ENCODE measurements around the gene TNRC6C.
"Not testable (repeated sequence)": the region's sequence is repeated elsewhere in the genome, so short reads cannot be mapped to it uniquely, and the experiment has no call there.

Gene TNRC6C

GRCh38 chr17:77963441-77963840, 4.9 kb downstream of the TNRC6C start:
- peak; percentile 97 for DNase-seq (ENCODE audit: low read depth)

- DNase-seq (ENCODE audit: low read depth) = peak; percentile 7
Observed at GRCh38 chr17:77965352-77965751, 6.8 kb downstream of the TNRC6C start.

DNA sequence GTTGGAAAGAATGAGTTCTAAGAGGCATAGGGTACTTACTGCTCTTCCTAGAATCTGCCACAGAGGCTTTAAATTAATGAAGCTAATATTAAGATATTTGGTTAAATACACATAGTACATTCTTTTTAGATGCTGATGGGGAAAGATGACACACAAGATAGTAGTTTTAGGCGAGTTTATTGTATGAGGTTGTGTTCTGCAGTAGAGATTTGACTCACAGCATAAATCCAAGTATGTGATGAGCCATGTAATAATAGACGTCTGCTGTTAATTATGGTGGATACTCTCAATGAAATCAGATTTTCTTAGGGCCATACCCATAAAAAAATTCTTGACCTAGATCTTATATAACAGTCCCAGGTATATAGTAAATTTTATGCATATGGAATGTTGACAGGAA, 8.0 kb downstream of the TNRC6C start:
- DNase-seq (ENCODE audit: low read depth) = no peak

GRCh38 chr17:77968788-77969187, 10.3 kb downstream of the TNRC6C start:
- DNase-seq (ENCODE audit: low read depth) = no peak

DNA sequence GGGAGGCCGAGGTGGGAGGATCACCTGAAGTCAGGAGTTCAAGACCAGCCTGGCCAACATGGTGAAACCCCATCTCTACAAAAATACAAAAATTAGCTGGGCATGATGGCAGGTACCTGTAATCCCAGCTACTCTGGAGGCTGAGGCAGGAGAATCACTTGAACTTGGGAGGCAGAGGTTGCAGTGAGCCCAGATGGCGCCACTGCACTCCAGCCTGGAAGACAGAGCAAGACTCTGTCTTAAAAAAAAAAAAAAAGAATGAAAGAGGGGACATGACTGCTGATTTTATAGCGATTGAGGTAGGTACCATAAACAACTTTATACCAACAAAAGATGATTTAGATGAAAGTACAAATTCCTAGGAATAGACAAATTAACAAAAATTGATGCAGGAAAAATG, 13.8 kb downstream of the TNRC6C start:
- not testable (repeated sequence) for DNase-seq (ENCODE audit: low read depth)

GRCh38 chr17:77973953-77974352, 15.4 kb downstream of the TNRC6C start:
- no peak for DNase-seq (ENCODE audit: low read depth)

DNA sequence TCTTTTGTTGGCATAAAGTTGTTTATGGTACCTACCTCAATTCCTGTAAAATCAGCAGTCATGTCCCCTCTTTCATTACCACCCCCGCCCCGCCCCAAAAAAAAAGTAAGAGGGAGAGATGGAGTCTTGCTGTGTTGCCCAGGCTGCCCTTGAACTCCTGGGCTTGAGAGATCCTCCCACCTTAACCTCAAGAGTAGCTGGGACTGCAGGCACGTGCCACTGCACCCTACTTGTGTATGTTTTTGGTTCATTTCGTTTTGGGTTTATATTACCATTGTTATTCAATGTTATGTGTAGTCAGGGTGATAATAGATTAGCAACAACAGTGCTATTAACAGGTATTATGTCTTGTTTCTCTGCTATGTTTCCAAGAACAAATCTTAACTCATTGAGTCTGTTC, 15.9 kb downstream of the TNRC6C start:
- DNase-seq (ENCODE audit: low read depth) = no peak

GRCh38 chr17:77982430-77982829, 23.9 kb downstream of the TNRC6C start:
- not testable (repeated sequence) for DNase-seq (ENCODE audit: low read depth)

DNA sequence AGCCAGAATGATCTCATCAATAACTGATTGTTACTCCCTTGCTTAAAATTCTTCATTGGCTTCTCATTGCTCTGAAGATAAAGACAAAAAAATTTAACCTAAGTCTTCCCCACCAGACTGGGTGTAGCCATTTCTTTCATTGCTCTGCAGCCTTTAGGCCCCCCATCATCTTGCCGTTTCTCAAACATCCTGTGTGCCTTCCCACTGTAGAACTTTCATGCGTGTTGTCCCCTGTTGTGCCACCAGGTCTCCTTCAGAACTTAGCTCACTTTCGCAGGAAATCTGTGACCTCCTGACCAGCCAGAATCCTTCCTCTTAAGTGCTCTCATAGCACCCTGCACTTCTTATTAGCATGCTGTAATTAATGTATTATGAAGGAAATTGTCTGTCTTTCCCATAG, 31.8 kb downstream of the TNRC6C start:
- no peak for DNase-seq (ENCODE audit: low read depth)

- DNase-seq (ENCODE audit: low read depth) = not testable (repeated sequence)
Observed at GRCh38 chr17:77993735-77994134, 35.2 kb downstream of the TNRC6C start.

- DNase-seq (ENCODE audit: low read depth) = no peak
Observed at GRCh38 chr17:77995146-77995852, 36.8 kb downstream of the TNRC6C start.

DNA sequence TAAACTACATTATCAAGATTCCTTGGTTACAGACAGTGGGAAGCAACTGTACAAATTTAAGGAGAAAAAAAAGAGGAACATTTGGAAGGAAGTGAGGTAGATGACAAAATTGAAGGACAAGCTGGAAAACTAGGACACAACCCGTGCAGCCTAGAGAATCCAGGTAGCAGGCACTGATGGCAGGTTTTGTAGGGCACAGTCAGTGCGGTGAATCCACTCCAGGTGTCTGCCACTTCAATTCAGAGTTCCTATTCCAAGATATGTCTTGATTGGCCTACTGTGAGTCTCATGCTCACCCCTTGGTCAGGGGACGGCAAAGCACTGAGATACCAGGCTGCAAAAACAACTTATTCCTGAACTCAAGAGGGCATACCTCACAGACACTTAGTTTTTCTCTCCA, 37.8 kb downstream of the TNRC6C start:
- no peak for DNase-seq (ENCODE audit: low read depth)

DNA sequence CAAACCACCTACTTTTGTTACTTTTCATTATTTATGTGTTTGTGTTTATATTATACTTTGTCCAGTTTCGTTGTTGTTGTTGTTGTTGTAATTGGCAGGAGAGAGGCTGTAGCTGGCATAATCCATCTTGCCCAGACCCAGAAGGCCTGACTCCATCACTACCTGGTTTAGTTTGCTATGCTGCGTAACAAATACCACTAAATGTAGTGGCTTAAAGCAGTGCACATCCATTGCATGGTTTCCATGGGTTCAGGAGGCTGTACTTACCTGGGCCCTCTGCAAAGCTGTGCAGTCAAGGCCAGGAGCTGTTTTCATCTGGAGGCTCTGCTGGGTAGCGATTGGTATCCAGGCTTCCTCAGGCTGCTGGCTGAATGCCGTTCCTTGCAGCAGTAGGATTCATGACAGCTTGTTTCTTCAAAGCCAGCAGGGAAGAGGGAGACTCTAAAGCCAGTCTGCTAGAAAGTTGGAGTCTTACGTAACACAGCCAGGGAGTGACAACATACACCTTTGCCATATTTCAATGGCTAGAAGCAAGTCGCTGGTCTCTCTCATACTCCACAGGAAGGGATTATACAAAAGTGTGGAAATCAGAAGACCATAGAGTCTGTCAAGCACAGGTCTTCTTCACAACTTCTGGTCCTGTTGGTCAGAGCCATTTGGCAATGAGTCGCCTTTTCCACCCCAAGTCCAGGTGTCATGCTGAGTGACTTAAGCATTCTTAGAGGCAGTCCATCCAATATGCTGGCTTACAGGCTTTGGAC, 41.1 kb downstream of the TNRC6C start:
- peak; percentile 46 for DNase-seq (ENCODE audit: low read depth)

DNA sequence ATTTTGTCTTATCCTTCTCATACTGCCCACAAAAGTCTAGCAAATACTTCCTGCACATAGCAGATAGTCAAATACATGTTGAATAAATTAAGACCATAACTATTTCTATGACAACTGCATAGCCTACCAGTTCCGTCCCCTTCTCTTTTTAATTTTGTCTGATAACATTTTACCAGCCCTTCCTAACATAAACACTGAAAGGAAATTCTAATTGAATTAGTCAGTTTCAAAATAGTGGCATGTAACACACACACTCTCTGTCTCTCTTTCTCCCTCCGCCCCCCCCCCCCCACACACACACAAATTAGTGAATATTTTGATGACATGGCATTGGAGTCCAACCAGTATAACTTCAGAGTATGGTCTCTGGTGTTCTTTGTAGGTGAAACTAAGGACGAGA, 41.8 kb downstream of the TNRC6C start:
- no peak for DNase-seq (ENCODE audit: low read depth)

GRCh38 chr17:78001182-78001581, 42.7 kb downstream of the TNRC6C start:
- no peak for DNase-seq (ENCODE audit: low read depth)

DNA sequence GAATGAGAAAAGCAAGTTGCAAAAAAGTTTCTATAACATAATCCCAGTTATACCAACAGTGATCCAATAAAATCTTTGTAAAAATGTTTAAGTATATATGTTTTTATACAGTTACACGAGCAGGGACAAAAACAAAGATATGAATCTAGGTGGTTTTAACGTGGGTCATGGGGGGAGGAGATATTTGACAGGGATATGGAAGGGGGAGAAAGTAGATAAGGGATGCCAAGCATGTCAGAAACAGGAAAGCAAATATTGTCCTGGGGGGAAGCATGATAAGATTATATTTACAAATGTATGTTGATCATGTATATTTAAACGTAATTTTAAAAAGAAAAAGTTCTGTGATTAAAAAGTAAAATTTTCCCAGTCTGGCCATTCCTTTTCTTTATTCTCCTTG, 43.1 kb downstream of the TNRC6C start:
- DNase-seq (ENCODE audit: low read depth) = no peak

GRCh38 chr17:78002166-78002565, 43.7 kb downstream of the TNRC6C start:
- no peak for DNase-seq (ENCODE audit: low read depth)

GRCh38 chr17:78005452-78006171, 47.1 kb downstream of the TNRC6C start:
- no peak for DNase-seq (ENCODE audit: low read depth)

- DNase-seq (ENCODE audit: low read depth) = no peak
Observed at GRCh38 chr17:78006338-78006737, 47.8 kb downstream of the TNRC6C start.

DNA sequence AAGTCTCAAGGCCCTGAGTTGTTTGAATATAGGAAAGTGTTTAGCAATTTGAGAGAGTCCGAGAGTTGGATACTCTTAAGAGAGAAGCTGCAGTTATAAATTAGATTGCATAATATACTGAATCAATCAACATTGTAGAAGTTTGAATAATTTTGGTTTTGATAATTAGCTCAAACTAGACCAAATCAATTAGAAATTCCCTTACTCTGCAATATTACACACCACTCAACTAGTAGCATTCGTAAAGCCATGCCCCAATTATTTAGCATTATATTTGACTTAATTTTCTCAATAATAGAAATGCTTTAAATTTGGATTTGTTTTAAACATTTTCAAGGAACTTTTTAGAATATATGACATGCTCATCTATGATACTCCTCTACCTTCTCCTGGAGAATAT, 49.1 kb downstream of the TNRC6C start:
- no peak for DNase-seq (ENCODE audit: low read depth)

GRCh38 chr17:78010759-78011158, 52.3 kb downstream of the TNRC6C start:
- DNase-seq (ENCODE audit: low read depth) = no peak

DNA sequence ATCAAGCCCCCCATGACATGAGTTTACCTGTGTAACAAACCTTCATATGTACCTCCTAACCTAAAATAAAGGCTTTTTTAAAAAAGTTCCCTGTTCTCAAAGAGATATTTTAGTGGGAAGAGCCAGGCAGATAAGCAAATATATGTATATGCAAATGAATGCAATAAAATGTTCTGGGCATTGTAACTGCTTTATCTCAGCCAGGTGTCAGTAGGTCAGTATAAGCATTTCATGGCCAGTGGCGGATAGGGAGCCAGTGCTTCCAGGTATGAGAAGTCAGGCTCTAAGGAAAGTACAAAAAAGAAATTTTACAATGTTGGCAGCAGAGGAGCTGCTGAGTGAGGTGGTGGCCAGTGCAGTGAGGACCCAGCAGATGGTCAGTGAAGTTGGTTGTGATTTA, 53.9 kb downstream of the TNRC6C start:
- no peak for DNase-seq (ENCODE audit: low read depth)
